NB4 (cell line): Measurements from ENCODE around the gene GNPTAB.

ENCODE experiments used
- POLR2A ChIP-seq: IDR thresholded peaks from 2 replicates; pipeline ENCODE4 v1.6.1; 2011; ENCODE audit warnings: mild to moderate bottlenecking; ENCODE audit not compliant: insufficient read length; ENCODE audit errors: extremely low read depth
- TF ChIP-seq, protein P1 (sequence below): IDR thresholded peaks from one replicate; pipeline ENCODE4 v1.5.1; 2012; ENCODE audit warnings: low read depth, low read length

DNA sequence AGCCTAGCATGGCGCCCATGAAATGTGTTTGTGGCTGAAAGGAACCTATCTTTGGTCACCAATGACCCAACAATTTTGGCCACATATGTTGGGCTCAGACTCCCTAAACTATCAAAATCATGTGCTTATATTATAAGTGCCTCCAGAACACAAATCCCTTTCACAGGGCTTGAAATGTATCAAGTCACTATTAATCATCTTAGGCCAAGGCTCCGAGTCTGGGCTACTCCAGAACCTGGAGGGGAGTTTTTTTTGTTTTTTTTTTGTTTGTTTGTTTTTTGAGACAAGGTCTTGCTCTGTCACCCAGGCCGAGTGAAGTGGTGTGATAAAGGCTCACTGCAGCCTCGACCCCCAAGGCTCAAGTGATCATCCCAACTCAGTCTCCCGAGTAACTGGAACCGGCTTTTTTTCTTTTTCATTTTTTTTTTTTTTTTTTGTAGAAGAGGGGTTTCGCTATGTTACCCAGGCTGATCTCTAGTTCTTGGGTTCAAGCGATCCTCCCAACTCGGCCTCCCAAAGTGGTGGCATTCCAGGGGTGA, 45.6 kb upstream of the GNPTAB start:
- TF ChIP-seq, protein P1, sequence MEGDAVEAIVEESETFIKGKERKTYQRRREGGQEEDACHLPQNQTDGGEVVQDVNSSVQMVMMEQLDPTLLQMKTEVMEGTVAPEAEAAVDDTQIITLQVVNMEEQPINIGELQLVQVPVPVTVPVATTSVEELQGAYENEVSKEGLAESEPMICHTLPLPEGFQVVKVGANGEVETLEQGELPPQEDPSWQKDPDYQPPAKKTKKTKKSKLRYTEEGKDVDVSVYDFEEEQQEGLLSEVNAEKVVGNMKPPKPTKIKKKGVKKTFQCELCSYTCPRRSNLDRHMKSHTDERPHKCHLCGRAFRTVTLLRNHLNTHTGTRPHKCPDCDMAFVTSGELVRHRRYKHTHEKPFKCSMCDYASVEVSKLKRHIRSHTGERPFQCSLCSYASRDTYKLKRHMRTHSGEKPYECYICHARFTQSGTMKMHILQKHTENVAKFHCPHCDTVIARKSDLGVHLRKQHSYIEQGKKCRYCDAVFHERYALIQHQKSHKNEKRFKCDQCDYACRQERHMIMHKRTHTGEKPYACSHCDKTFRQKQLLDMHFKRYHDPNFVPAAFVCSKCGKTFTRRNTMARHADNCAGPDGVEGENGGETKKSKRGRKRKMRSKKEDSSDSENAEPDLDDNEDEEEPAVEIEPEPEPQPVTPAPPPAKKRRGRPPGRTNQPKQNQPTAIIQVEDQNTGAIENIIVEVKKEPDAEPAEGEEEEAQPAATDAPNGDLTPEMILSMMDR: no peak
- TF ChIP-seq POLR2A: no peak
